K562 (cell line): Measurements from ENCODE around the gene IGIP. TPM values are rescaled to one million over a fixed set of nuclear protein-coding genes. Genes with fewer than 3 reads are reported as not detected.

ENCODE experiments used
- CHD7 ChIP-seq: fragments of 200-600 bp; sonication (generic); IDR thresholded peaks from one replicate; pipeline ENCODE4 v1.6.1; 2012; ENCODE audit warnings: mild to moderate bottlenecking, low read depth, low read length, inconsistent platforms
- CUX1 ChIP-seq: fragments of 200-800 bp; sonication (Bioruptor generic); IDR thresholded peaks from 2 replicates; pipeline ENCODE4 v1.6.1; 2016; ENCODE audit warnings: missing genetic modification characterization, missing compliant biosample characterization
- HNRNPL ChIP-seq: fragments of 200-400 bp; formaldehyde crosslinking; IDR thresholded peaks from 2 replicates; pipeline ENCODE4 v1.6.1; 2017; ENCODE audit warnings: low read depth, mild to moderate bottlenecking, low read length
- ZBED1 ChIP-seq: IDR thresholded peaks from 2 replicates; pipeline ENCODE4 v1.6.1; 2014
- ZBTB11 ChIP-seq, 3 experiments: fragments of 200-800 bp in 1 of 3; fragments of 250-450 bp in 1 of 3; fragments of 450-650 bp in 1 of 3; sonication (Bioruptor Pico) in 1 of 3; sonication (Bioruptor generic) in 1 of 3; formaldehyde crosslinking in 1 of 3; IDR thresholded peaks; 2 replicates each; pipeline versions ENCODE4 v1.6.1 to v1.8.0; 2016 to 2022; ENCODE audit warnings: mild to moderate bottlenecking in 2 of 3, missing genetic modification characterization in 2 of 3, missing compliant biosample characterization in 1 of 3, moderate library complexity in 1 of 3
- polyA plus RNA-seq, 8 experiments: library from polyadenylated mRNA; depleted of rRNA in 4 of 8; stranded (reverse) in 5 of 8; unstranded in 3 of 8; fragments of >200 nt; fragmentation: Nextera tagmentation in 2 of 8; fragmentation: Illumina TruSeq in 1 of 8; extraction: Ambion mirVana in 2 of 8; extraction: Trizol in 1 of 8; gene quantifications; 2 replicates each; pipeline versions ENCODE4 v1.2.1 to v1.2.3, GENCODE V29; 2011 to 2014; ENCODE audit warnings: inconsistent platforms in 1 of 8, missing spikeins in 1 of 8
- total RNA-seq, 7 experiments: library from RNA; depleted of rRNA in 6 of 7; stranded (reverse); fragments of >200 nt in 6 of 7; fragmentation: Illumina TruSeq in 2 of 7; extraction: Trizol in 2 of 7; gene quantifications; 2 replicates each; pipeline versions ENCODE4 v1.2.1 to v1.2.3, GENCODE V29; 2011 to 2021; ENCODE audit warnings: low replicate concordance in 1 of 7

Gene IGIP
- total and polyA plus RNA-seq, 9 of the 15 experiments (the other 6 are each of a cell fraction or from before 2014, with no cell fraction given) = 0.52 to 1.6 (median 1.2) TPM

- no peak for TF ChIP-seq CHD7
- TF ChIP-seq ZBTB11 (CRISPR knock-in tag; IDR thresholded peaks at IDR 0.05) = peak in 1 of 3 experiments; percentile 66; a peak in 1 of 6 replicates
- TF ChIP-seq ZBED1 = no peak
- no peak for TF ChIP-seq CUX1 (CRISPR knock-in tag)
- TF ChIP-seq HNRNPL = peak; percentile 49; the same call in 1 of the 2 replicates
These were observed 18.2 kb upstream of the IGIP start (continued) for GRCh38 chr5:140107312-140108092.
